ENCODE measurements around the gene LRP2.

LRP2 gene

DNA sequence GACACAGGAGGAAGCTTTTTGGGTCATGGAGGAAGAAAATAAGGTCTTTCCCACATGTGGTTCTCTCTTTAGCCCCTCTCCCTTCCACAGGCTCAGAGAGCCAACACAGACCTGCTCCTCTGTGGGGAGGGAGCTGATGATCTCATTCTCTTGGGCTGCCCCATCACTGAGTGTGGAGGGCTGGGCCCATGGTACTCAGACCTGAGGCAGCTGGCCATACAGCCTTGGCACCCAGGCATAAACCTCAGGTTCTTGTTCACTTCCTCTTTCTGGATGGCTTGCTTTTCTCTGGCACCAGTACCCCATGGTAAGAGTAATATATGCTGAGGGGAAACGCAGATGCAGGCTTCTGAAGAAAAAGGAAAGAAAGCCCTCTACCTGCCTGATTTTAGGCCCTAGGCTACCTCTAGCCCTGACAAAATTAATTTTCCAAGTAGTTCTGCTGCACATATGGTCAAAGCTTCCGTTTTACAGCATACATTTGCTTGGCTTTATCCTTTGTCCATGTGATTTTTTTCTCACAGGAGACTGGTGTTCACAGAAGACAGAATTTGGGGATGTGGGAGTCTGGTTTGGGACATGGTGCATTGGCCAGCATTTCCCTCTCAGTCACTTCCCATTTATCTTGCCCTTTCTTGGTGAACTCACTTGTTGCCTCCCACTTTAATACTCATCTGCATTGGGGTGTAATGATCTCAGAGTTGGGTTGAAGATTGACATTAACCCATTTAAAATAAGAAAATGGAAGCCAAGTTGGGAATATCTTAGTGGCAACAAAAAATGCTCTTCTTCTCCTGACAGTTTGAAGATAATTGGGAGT is 281.9 kb downstream of the LRP2 start:
- H3K27me3 ChIP-seq (ENCODE audit: insufficient read depth, low read length, poor library complexity): no peaks in the 10 kb centered on the region
- H3K79me2 ChIP-seq (ENCODE audit: insufficient read depth, low read length): no peaks in the 10 kb centered on the region
- H3K4me1 ChIP-seq (ENCODE audit: insufficient read depth, low read length): no peaks in the 10 kb centered on the region
- H3K27ac ChIP-seq (ENCODE audit: low read length): no peak overlapping the region
- no peaks in the 10 kb centered on the region for H3K36me3 ChIP-seq (ENCODE audit: insufficient read depth, low read length)
- H2AFZ ChIP-seq (ENCODE audit: low read depth, low read length): no peak overlapping the region
- H3K4me3 ChIP-seq (ENCODE audit: low read depth in 1 of 2, low read length in 2 of 2): no peak overlapping the region
- no peak for ATAC-seq (ENCODE audit: insufficient read depth, low read depth)
- no peak for DNase-seq
- no peak overlapping the region for H3K4me2 ChIP-seq (ENCODE audit: insufficient read depth, low read length)
- H3K9ac ChIP-seq (ENCODE audit: low read depth, low read length): no peak overlapping the region
- no peaks in the 10 kb centered on the region for H3K9me3 ChIP-seq (ENCODE audit: insufficient read depth, low read length, severe bottlenecking)
- no peak for TF ChIP-seq EZH2 (IDR thresholded peaks at IDR 0.05; ENCODE audit: borderline replicate concordance, low read depth, low read length, severe bottlenecking)
- TF ChIP-seq, protein P1, sequence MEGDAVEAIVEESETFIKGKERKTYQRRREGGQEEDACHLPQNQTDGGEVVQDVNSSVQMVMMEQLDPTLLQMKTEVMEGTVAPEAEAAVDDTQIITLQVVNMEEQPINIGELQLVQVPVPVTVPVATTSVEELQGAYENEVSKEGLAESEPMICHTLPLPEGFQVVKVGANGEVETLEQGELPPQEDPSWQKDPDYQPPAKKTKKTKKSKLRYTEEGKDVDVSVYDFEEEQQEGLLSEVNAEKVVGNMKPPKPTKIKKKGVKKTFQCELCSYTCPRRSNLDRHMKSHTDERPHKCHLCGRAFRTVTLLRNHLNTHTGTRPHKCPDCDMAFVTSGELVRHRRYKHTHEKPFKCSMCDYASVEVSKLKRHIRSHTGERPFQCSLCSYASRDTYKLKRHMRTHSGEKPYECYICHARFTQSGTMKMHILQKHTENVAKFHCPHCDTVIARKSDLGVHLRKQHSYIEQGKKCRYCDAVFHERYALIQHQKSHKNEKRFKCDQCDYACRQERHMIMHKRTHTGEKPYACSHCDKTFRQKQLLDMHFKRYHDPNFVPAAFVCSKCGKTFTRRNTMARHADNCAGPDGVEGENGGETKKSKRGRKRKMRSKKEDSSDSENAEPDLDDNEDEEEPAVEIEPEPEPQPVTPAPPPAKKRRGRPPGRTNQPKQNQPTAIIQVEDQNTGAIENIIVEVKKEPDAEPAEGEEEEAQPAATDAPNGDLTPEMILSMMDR (IDR thresholded peaks at IDR 0.05; ENCODE audit: borderline replicate concordance, extremely low read depth, low read length, poor library complexity, severe bottlenecking): no peak
- no peaks in the 10 kb centered on the region for H4K20me1 ChIP-seq (ENCODE audit: insufficient read depth, low read length)

DNA sequence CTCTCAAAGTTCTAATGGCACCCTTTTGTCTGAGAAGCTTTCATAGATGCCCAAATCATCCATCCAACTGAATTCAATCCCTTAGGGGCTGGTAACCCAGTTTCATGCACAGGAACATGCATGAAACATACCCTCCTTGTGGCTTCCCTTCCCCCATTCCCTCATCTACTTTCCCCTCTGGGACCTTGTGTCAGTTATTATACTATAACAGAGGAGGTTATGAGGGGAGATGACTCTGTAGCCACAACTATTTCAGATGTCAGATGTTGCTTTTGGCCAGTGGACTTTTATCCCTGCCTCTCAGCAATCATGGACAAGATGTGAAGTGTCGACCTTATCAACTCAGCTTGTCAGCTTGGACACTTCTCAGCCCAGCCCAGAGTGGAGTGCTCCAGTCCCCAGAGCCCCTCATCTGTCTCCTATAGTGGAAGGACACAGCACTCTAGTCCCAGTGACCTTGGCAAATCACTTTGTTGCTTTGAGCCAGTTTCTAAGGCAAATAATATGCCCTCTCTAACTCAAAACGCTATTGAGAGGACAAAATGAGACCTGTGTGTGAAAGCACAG is 284.6 kb downstream of the LRP2 start:
- no peaks in the 10 kb centered on the region for H3K4me1 ChIP-seq (ENCODE audit: insufficient read depth, low read length)
- no peaks in the 10 kb centered on the region for H3K9me3 ChIP-seq (ENCODE audit: insufficient read depth, low read length, severe bottlenecking)
- no peaks in the 10 kb centered on the region for H3K27me3 ChIP-seq (ENCODE audit: insufficient read depth, low read length, poor library complexity)
- no peaks in the 10 kb centered on the region for H4K20me1 ChIP-seq (ENCODE audit: insufficient read depth, low read length)
- H3K79me2 ChIP-seq (ENCODE audit: insufficient read depth, low read length): no peaks in the 10 kb centered on the region
- H3K4me2 ChIP-seq (ENCODE audit: insufficient read depth, low read length): no peak overlapping the region
- no peak overlapping the region for H2AFZ ChIP-seq (ENCODE audit: low read depth, low read length)
- H3K9ac ChIP-seq (ENCODE audit: low read depth, low read length): no peak overlapping the region
- no peak for TF ChIP-seq EZH2 (IDR thresholded peaks at IDR 0.05; ENCODE audit: borderline replicate concordance, low read depth, low read length, severe bottlenecking)
- TF ChIP-seq, protein P1 (IDR thresholded peaks at IDR 0.05; ENCODE audit: borderline replicate concordance, extremely low read depth, low read length, poor library complexity, severe bottlenecking): no peak
- H3K4me3 ChIP-seq (ENCODE audit: low read depth in 1 of 2, low read length in 2 of 2): no peak overlapping the region
- H3K27ac ChIP-seq (ENCODE audit: low read length): no peak overlapping the region
- H3K36me3 ChIP-seq (ENCODE audit: insufficient read depth, low read length): no peaks in the 10 kb centered on the region
- ATAC-seq (ENCODE audit: insufficient read depth, low read depth) (no peak), DNase-seq (no peak)

All from DND-41 (cell line).